ENCODE data around the gene LSM12. TPM values are rescaled to one million over a fixed set of nuclear protein-coding genes. Genes with fewer than 3 reads are reported as not detected.
"Not testable (repeated sequence)": the region's sequence is repeated elsewhere in the genome, so short reads cannot be mapped to it uniquely, and the experiment has no call there.

The LSM12 gene
- total RNA-seq, 1 donor from 2014 or later: 55.4 TPM

DNA sequence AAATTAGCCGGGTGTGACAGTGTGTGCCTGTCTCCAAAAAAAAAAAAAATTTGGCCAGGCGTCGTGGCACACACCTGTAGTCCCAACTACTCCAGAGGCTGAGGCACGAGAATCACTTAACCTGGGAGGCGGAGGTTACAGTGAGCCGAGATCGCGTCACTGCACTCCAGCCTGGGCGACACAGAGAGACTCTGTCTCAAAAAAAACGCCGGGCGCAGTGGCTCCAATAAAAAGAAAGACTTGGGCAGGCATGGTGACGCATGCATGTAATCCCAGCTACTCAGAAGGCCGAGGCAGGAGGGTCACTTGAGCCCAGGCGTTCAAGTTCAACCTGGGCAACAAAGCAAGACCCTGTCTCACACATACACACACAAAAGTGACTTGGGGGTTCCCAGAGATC lies 3.6 kb downstream of the LSM12 start:
- Mint-ChIP-seq H3K9me3 (ENCODE audit: low read depth) (no peaks in the 10 kb centered on the region), H3K27me3 (no peaks in the 10 kb centered on the region), H3K4me1 (ENCODE audit: low read depth) (peaks cover 15% of the 10 kb centered on the region), H3K4me3 (ENCODE audit: low read depth) (no peak overlapping the region), H3K36me3 (ENCODE audit: insufficient read depth) (peaks cover 18% of the 10 kb centered on the region), H3K27ac (peak overlapping the region; percentile 37)
- DNase-seq (ENCODE audit: low spot score, unreplicated experiment): no peak
- TF ChIP-seq, protein P1, sequence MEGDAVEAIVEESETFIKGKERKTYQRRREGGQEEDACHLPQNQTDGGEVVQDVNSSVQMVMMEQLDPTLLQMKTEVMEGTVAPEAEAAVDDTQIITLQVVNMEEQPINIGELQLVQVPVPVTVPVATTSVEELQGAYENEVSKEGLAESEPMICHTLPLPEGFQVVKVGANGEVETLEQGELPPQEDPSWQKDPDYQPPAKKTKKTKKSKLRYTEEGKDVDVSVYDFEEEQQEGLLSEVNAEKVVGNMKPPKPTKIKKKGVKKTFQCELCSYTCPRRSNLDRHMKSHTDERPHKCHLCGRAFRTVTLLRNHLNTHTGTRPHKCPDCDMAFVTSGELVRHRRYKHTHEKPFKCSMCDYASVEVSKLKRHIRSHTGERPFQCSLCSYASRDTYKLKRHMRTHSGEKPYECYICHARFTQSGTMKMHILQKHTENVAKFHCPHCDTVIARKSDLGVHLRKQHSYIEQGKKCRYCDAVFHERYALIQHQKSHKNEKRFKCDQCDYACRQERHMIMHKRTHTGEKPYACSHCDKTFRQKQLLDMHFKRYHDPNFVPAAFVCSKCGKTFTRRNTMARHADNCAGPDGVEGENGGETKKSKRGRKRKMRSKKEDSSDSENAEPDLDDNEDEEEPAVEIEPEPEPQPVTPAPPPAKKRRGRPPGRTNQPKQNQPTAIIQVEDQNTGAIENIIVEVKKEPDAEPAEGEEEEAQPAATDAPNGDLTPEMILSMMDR (IDR thresholded peaks at IDR 0.05; ENCODE audit: unreplicated experiment): no peak

DNA sequence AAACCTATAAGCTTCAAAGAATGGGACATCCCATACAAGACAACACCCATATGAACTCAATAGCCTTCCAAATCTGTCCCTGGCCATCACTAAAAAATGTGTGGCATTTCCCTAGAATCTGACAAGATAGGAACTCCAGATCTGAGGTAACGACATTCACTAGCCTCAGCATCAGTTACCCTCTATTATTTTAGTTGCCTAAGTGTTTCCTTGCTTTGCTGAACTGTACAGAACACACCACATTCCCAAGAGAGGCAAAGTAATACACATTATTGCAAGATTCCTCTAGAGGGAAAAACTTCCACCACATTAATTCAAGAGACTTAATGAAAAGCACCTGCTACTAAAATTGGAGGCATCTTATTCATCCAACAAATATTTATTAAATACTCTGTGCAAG lies 5.0 kb downstream of the LSM12 start:
- no peaks in the 10 kb centered on the region for H3K27me3 Mint-ChIP-seq
- peaks cover 9% of the 10 kb centered on the region for H3K4me1 Mint-ChIP-seq (ENCODE audit: low read depth)
- DNase-seq (ENCODE audit: low spot score, unreplicated experiment): no peak
- H3K36me3 Mint-ChIP-seq (ENCODE audit: insufficient read depth): peaks cover 18% of the 10 kb centered on the region
- H3K27ac Mint-ChIP-seq: no peak overlapping the region
- H3K9me3 Mint-ChIP-seq (ENCODE audit: low read depth): no peaks in the 10 kb centered on the region
- H3K4me3 Mint-ChIP-seq (ENCODE audit: low read depth): no peak overlapping the region
- TF ChIP-seq, protein P1 (IDR thresholded peaks at IDR 0.05; ENCODE audit: unreplicated experiment): no peak

DNA sequence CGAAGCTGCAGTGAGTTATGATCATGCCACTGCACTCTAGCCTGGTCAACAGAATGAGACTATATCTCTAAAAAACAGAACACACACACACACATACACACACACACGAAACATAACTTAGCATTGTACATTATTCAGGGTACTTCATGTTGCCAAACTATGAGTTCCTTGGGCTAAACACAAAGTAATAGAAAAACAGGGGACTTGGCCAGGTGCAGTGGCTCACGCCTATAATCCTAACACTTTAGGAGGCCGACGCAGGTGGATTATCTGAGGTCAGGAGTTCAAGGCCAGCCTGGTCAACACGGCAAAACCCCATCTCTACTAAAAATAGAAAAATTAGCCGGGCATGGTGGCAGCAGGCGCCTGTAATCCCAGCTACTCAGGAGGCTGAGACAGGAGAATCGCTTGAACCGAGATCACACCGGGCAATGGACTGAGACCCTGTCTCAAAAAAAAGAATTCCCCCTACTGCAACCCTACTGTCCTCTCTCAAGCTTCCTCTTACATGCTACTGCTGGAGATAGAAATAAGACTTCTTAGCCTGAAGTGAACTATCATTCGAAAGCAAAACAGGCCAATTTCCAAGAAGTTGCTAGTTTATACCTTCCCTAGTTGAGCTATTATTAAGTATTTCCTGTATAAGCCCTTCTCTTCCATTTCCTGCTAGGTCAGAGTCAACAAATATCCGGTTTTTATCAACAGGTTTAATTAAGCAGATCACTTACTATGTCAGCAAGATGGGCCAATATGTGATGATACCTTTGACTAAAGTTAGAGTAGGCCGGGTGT lies 7.2 kb downstream of the LSM12 start:
- Mint-ChIP-seq H3K9me3 (ENCODE audit: low read depth) (no peaks in the 10 kb centered on the region), H3K4me1 (ENCODE audit: low read depth) (peaks cover 3% of the 10 kb centered on the region), H3K27ac (peak overlapping the region; percentile 80), H3K4me3 (ENCODE audit: low read depth) (no peak overlapping the region), H3K27me3 (no peaks in the 10 kb centered on the region), H3K36me3 (ENCODE audit: insufficient read depth) (peaks cover 20% of the 10 kb centered on the region)
- TF ChIP-seq, protein P1 (IDR thresholded peaks at IDR 0.05; ENCODE audit: unreplicated experiment): no peak
- DNase-seq (ENCODE audit: low spot score, unreplicated experiment): no peak

DNA sequence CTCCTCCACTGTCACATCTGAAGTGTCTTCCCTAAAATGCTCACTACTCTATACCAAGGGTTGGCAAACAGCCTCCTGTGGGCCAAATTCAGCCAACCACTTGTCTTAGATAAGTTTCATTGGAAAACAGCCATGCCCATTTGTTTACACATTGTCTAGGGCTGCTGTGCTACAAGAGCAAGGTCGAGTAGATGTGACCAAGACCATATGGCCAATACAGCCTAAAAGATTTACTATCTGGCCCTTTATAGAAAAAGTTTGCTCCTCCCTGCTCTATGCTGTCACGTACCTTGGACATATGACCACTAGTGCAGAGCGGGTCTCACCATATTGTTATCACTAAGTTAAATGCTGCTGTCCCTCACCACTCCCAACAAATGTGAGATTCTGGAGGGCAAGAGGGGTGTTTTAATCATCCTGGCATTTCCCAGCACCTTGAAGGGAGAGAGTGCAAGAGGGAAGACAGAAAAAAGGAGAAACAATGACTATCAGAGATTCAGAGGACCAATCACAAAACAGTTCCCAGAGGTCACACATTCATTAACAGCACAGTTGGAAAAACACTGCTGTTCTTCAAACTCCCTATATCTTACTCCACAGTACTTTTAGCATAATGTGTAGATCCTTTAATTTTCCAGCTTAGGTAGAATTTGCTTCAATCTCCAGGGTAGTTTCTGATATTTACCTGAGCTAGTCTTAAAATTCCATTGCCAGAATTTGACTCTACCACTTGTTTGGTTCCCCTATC lies 13.2 kb downstream of the LSM12 start:
- Mint-ChIP-seq H3K27ac (peak overlapping the region; percentile 76), H3K27me3 (no peaks in the 10 kb centered on the region), H3K36me3 (ENCODE audit: insufficient read depth) (peaks cover 10% of the 10 kb centered on the region), H3K4me3 (ENCODE audit: low read depth) (no peak overlapping the region), H3K4me1 (ENCODE audit: low read depth) (no peaks in the 10 kb centered on the region), H3K9me3 (ENCODE audit: low read depth) (no peaks in the 10 kb centered on the region)
- no peak for DNase-seq (ENCODE audit: low spot score, unreplicated experiment)
- TF ChIP-seq, protein P1 (IDR thresholded peaks at IDR 0.05; ENCODE audit: unreplicated experiment): no peak

DNA sequence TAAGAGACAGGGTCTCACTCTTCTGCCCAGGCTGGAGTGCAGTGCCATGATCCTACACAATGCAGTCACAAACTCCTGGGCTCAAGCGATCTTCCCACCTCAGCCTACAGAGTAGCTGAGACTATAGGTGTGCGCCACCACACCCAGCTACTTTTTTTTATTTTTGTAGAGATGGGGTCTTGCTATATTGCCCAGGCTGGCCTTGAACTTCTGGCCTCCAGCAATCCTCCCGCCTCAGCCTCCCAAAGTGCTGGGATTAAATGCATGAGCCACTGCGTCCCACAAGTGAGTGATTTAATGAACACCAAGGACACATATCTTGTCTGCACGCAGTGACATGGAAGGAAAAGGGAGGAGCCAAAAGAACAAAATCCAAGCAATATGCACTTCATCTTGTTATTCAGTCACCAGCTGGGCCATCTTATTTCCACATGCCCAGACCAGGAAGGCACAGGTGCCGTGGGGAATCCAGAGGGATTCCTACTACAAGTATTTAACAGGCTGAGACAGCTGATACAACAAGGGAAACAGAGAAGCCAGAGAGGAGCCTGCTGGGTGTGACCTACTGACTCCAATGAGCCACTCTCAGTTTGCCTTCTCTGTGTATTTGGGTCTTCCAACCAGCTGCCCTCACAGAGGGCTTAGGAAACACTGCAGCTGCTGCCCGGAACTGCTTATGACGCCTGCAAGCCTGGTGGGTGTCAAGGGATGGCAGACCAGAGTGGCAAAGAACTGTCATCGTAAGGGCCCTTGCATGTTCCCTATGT lies 17.0 kb downstream of the LSM12 start:
- H3K4me3 Mint-ChIP-seq (ENCODE audit: low read depth): no peak overlapping the region
- TF ChIP-seq, protein P1 (IDR thresholded peaks at IDR 0.05; ENCODE audit: unreplicated experiment): no peak
- peaks cover 11% of the 10 kb centered on the region for H3K36me3 Mint-ChIP-seq (ENCODE audit: insufficient read depth)
- no peaks in the 10 kb centered on the region for H3K4me1 Mint-ChIP-seq (ENCODE audit: low read depth)
- H3K27ac Mint-ChIP-seq: no peak overlapping the region
- H3K9me3 Mint-ChIP-seq (ENCODE audit: low read depth): no peaks in the 10 kb centered on the region
- DNase-seq (ENCODE audit: low spot score, unreplicated experiment): no peak
- H3K27me3 Mint-ChIP-seq: no peaks in the 10 kb centered on the region

DNA sequence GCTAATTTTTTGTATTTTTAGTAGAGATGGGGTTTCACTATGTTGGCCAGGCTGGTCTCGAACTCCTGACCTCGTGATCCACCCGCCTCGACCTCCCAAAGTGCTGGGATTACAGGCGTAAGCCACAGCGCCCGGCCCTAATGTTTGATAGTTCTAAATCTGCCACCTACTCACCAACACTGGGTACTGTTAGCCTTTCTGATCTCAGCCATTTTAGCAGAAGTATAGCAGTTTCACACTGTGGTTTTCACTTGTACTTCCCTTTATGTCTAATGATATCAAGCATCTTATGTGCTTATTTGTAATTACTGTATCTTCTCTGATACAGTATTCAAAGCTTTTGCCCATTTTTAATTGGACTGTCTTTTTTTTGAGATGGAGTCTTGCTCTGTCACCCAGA lies 19.6 kb downstream of the LSM12 start:
- H3K4me3 Mint-ChIP-seq (ENCODE audit: low read depth); H3K27me3 Mint-ChIP-seq; H3K4me1 Mint-ChIP-seq (ENCODE audit: low read depth); H3K9me3 Mint-ChIP-seq (ENCODE audit: low read depth); H3K36me3 Mint-ChIP-seq (ENCODE audit: insufficient read depth); DNase-seq (ENCODE audit: low spot score, unreplicated experiment); H3K27ac Mint-ChIP-seq: not testable (repeated sequence)
